ENCODE measurements around the gene PIM2. TPM values are rescaled to one million over a fixed set of nuclear protein-coding genes. Genes with fewer than 3 reads are reported as not detected.

The PIM2 gene
- total RNA-seq, 1 donor from 2014 or later, result 5.6 TPM

- DNase-seq (ENCODE audit: low spot score in 2 of 2), result no peak
- Histone ChIP-seq H3K4me1 (no peaks in the 10 kb centered on the region), H3K36me3 (peaks cover 0 to 7% of the 10 kb centered on the region in 2 donors), H3K27me3 (no peaks in the 10 kb centered on the region), H3K27ac (no peak overlapping the region), H3K9me3 (no peaks in the 10 kb centered on the region), H3K4me3 (no peak overlapping the region)
- intact Hi-C loops (cut with DNase I), result no loop called here
- no peak for TF ChIP-seq CTCF (IDR thresholded peaks at IDR 0.05)
Measured at GRCh38 chrX:48938721-48939425, 20.0 kb upstream of the PIM2 start.

- H3K4me1 ChIP-seq, result no peaks in the 10 kb centered on the region
- peak; percentile 32 to 72 for DNase-seq (ENCODE audit: low spot score in 2 of 2)
- H3K9me3 ChIP-seq, result no peaks in the 10 kb centered on the region
- intact Hi-C loops (cut with DNase I), result no loop called here
- H3K4me3 ChIP-seq, result no peak overlapping the region
- no peaks in the 10 kb centered on the region for H3K27me3 ChIP-seq
- no peak for TF ChIP-seq CTCF (IDR thresholded peaks at IDR 0.05)
- peaks cover 2 to 16% of the 10 kb centered on the region in 2 donors for H3K36me3 ChIP-seq
- H3K27ac ChIP-seq, result no peak overlapping the region
Measured at GRCh38 chrX:48937054-48937907, 18.5 kb upstream of the PIM2 start.

GRCh38 chrX:48936429-48937053 lies 17.7 kb upstream of the PIM2 start:
- no peak overlapping the region for H3K4me3 ChIP-seq
- H3K9me3 ChIP-seq, result no peaks in the 10 kb centered on the region
- H3K27ac ChIP-seq, result no peak overlapping the region
- H3K4me1 ChIP-seq, result no peaks in the 10 kb centered on the region
- intact Hi-C loops (cut with DNase I), result no loop called here
- H3K36me3 ChIP-seq, result peaks cover 3 to 16% of the 10 kb centered on the region in 2 donors
- H3K27me3 ChIP-seq, result no peaks in the 10 kb centered on the region
- no peak for DNase-seq (ENCODE audit: low spot score in 2 of 2)
- TF ChIP-seq CTCF (IDR thresholded peaks at IDR 0.05), result no peak

GRCh38 chrX:48935301-48935670 lies 16.5 kb upstream of the PIM2 start:
- Histone ChIP-seq H3K27me3 (no peaks in the 10 kb centered on the region), H3K9me3 (no peaks in the 10 kb centered on the region), H3K27ac (no peak overlapping the region), H3K4me3 (no peak overlapping the region), H3K4me1 (no peaks in the 10 kb centered on the region), H3K36me3 (peaks cover 3 to 16% of the 10 kb centered on the region in 2 donors)
- no peak for DNase-seq (ENCODE audit: low spot score in 2 of 2)
- TF ChIP-seq CTCF (IDR thresholded peaks at IDR 0.05), result no peak
- intact Hi-C loops (cut with DNase I), result no loop called here

GRCh38 chrX:48934581-48935300 lies 15.9 kb upstream of the PIM2 start:
- no peak overlapping the region for H3K27ac ChIP-seq
- no peak for TF ChIP-seq CTCF (IDR thresholded peaks at IDR 0.05)
- no peak overlapping the region for H3K4me3 ChIP-seq
- H3K9me3 ChIP-seq, result no peaks in the 10 kb centered on the region
- H3K4me1 ChIP-seq, result no peaks in the 10 kb centered on the region
- H3K27me3 ChIP-seq, result no peaks in the 10 kb centered on the region
- DNase-seq (ENCODE audit: low spot score in 2 of 2), result no peak
- intact Hi-C loops (cut with DNase I), result no loop called here
- H3K36me3 ChIP-seq, result peaks cover 3 to 16% of the 10 kb centered on the region in 2 donors

Measured in ascending aorta (tissue), 2 donors.